Left lung (tissue), 10 donors: Measurements from ENCODE around the gene MAPK4. TPM values are rescaled to one million over a fixed set of nuclear protein-coding genes. Genes with fewer than 3 reads are reported as not detected.

Source experiments
- ATAC-seq: fragments of 200-7000 bp; cut with Tn5 transposase; one replicate; pipeline ENCODE4 v1.9.1; 2020; ENCODE audit warnings: moderate library complexity
- DNase-seq, 4 donors: peaks; one replicate each; pipeline ENCODE4 v3.0.0-alpha.2; 2013 to 2020
- H3K27ac ChIP-seq, 2 donors: fragments of 200-600 bp; sonication (generic) in 1 of 2; one replicate each; pipeline versions ENCODE4 v1.5.0 to v1.8.0; 2020 to 2021
- H3K27me3 ChIP-seq, 2 donors: fragments of 200-600 bp; sonication (generic) in 1 of 2; one replicate each; pipeline versions ENCODE4 v1.5.0 to v1.8.0; 2020 to 2021
- H3K36me3 ChIP-seq, 2 donors: fragments of 200-600 bp; sonication (generic) in 1 of 2; one replicate each; pipeline versions ENCODE4 v1.5.0 to v1.8.0; 2020 to 2021
- H3K4me1 ChIP-seq, 2 donors: fragments of 200-600 bp; one replicate each; pipeline ENCODE4 v1.8.0; 2021
- H3K4me3 ChIP-seq, 2 donors: fragments of 200-600 bp; sonication (generic) in 1 of 2; one replicate each; pipeline versions ENCODE4 v1.5.0 to v1.8.0; 2020 to 2021; ENCODE audit warnings: mild to moderate bottlenecking in 1 of 2
- H3K9me3 ChIP-seq, 2 donors: fragments of 200-600 bp; sonication (generic) in 1 of 2; one replicate each; pipeline versions ENCODE4 v1.5.0 to v1.8.0; 2020 to 2021
- CTCF ChIP-seq, 2 donors: fragments of 200-600 bp; sonication (generic) in 1 of 2; IDR thresholded peaks; one replicate each; pipeline versions ENCODE4 v1.5.0 to v1.8.0; 2021; ENCODE audit warnings: antibody characterized with exemption in 2 of 2
- intact Hi-C, 2 donors: fragments of 100-400 bp; cut with DNase I; formaldehyde crosslinking; loops; one replicate each; pipeline versions ENCODE4 v1.11.2 to v1.14.2; 2022
- polyA plus RNA-seq, 6 donors: library from polyadenylated mRNA; unstranded; fragments of 120-200 nt; gene quantifications; one replicate each; pipeline ENCODE4 v1.2.1, GENCODE V29; 2013; ENCODE audit not compliant: insufficient read length in 6 of 6
- total RNA-seq, 2 donors: library from RNA; stranded (reverse); fragmentation: NEBNext Ultra II Directional; extraction: Animal tissue kit (Norgen Biotek cat#: 25700); gene quantifications; one replicate each; pipeline ENCODE4 v1.2.1, GENCODE V29; 2021
- donor health status: DM: no; HTN: yes; CAD: no.
- donor health status: DM: no; HTN: no; CAD: no.

Gene MAPK4
- total and polyA plus RNA-seq, 8 donors, result 0.55 to 2.1 (median 1.3) TPM

- H3K27me3 ChIP-seq, result no peaks in the 10 kb centered on the region
- no peaks in the 10 kb centered on the region for H3K9me3 ChIP-seq
- ATAC-seq (no peak), DNase-seq (no peak)
- no peaks in the 10 kb centered on the region for H3K4me1 ChIP-seq
- no peak for TF ChIP-seq CTCF (IDR thresholded peaks at IDR 0.05)
- H3K4me3 ChIP-seq, result no peak overlapping the region
- no peaks in the 10 kb centered on the region for H3K36me3 ChIP-seq
- no peak overlapping the region for H3K27ac ChIP-seq
- intact Hi-C loops, result no loop called here
Observed at GRCh38 chr18:50689578-50689977, 129.7 kb downstream of the MAPK4 start.

GRCh38 chr18:50694147-50694546 lies 134.3 kb downstream of the MAPK4 start:
- no peaks in the 10 kb centered on the region for H3K4me1 ChIP-seq
- intact Hi-C loops, result no loop called here
- DNase-seq (no peak), ATAC-seq (no peak)
- no peak for TF ChIP-seq CTCF (IDR thresholded peaks at IDR 0.05)
- no peaks in the 10 kb centered on the region for H3K9me3 ChIP-seq
- H3K4me3 ChIP-seq, result no peak overlapping the region
- no peaks in the 10 kb centered on the region for H3K36me3 ChIP-seq
- no peak overlapping the region for H3K27ac ChIP-seq
- H3K27me3 ChIP-seq, result peaks cover 0 to 5% of the 10 kb centered on the region in 2 donors

GRCh38 chr18:50695431-50696176 lies 135.7 kb downstream of the MAPK4 start:
- Histone ChIP-seq H3K36me3 (no peaks in the 10 kb centered on the region), H3K27ac (no peak overlapping the region), H3K4me1 (no peaks in the 10 kb centered on the region), H3K4me3 (no peak overlapping the region), H3K27me3 (peaks cover 0 to 5% of the 10 kb centered on the region in 2 donors), H3K9me3 (no peaks in the 10 kb centered on the region)
- ATAC-seq (no peak), DNase-seq (no peak)
- intact Hi-C loops, result no loop called here
- no peak for TF ChIP-seq CTCF (IDR thresholded peaks at IDR 0.05)

- Histone ChIP-seq H3K27me3 (peaks cover 0 to 5% of the 10 kb centered on the region in 2 donors), H3K36me3 (no peaks in the 10 kb centered on the region), H3K27ac (no peak overlapping the region), H3K4me1 (no peaks in the 10 kb centered on the region), H3K9me3 (no peaks in the 10 kb centered on the region), H3K4me3 (no peak overlapping the region)
- TF ChIP-seq CTCF (IDR thresholded peaks at IDR 0.05), result no peak
- no peak for ATAC-seq
- DNase-seq, result no peak
- intact Hi-C loops, result no loop called here
Observed at GRCh38 chr18:50696436-50696835, 136.5 kb downstream of the MAPK4 start.

GRCh38 chr18:50696929-50697328 lies 137.0 kb downstream of the MAPK4 start:
- H3K9me3 ChIP-seq, result no peaks in the 10 kb centered on the region
- peaks cover 0 to 5% of the 10 kb centered on the region in 2 donors for H3K27me3 ChIP-seq
- H3K27ac ChIP-seq, result no peak overlapping the region
- TF ChIP-seq CTCF (IDR thresholded peaks at IDR 0.05), result no peak
- DNase-seq (no peak), ATAC-seq (no peak)
- no peaks in the 10 kb centered on the region for H3K36me3 ChIP-seq
- H3K4me3 ChIP-seq, result no peak overlapping the region
- intact Hi-C loops, result no loop called here
- no peaks in the 10 kb centered on the region for H3K4me1 ChIP-seq
